Right ventricle myocardium superior (tissue), 1 donor: ENCODE data around the gene DDRGK1. TPM values are rescaled to one million over a fixed set of nuclear protein-coding genes. Genes with fewer than 3 reads are reported as not detected.

Experiments used
- ATAC-seq: fragments of 200-7000 bp; cut with Tn5 transposase; one replicate; pipeline ENCODE4 v1.9.1; 2020; ENCODE audit warnings: mild to moderate bottlenecking; ENCODE audit not compliant: poor library complexity
- DNase-seq: peaks from one replicate; pipeline ENCODE4 v3.0.0-alpha.2; 2020
- intact Hi-C: fragments of 100-400 bp; cut with DNase I; formaldehyde crosslinking; loops from one replicate; pipeline ENCODE4 v1.11.2; 2022
- total RNA-seq: library from RNA; stranded (reverse); fragmentation: NEBNext Ultra II Directional; extraction: Animal tissue kit (Norgen Biotek cat#: 25700); gene quantifications from one replicate; pipeline ENCODE4 v1.2.1, GENCODE V29; 2021
- donor health status: DM: no; HTN: yes; CAD: no; lungs with severe emphysema.

Gene DDRGK1
- total RNA-seq, 1 donor from 2014 or later, result 36.4 TPM

DNA sequence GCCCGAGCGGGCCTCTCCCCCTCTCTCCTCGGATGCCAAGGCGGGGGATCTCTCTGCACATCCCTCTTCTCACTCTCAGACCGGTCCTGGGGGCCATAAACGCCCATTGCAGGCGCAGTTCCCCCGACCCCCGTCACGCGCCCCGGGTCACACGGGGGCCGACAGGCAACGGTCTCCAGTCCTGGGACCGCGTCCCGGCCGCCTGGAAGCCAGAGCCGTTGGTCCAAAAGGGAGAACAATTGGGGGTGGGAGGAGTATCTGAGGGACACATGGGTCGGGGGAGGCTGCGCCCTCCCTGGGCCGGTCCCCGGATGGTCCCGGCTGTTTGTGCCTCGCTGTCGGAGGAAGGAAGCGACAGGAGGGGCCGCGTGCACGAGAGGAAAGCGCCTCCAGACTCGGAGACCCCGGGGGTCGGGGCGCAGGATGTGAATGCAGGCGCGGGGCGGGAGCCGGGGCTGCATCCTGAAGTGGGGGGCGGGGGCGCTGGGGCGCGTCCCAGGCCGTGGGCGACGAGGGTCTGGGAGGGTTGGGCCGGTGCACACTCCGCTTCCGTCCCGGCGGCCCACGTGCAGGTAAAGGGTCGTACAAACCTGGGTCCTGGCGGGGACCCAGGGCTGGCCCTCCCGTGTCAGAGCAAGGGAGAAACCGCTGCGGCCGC lies 33.6 kb upstream of the DDRGK1 start:
- DNase-seq, result no peak

DNA sequence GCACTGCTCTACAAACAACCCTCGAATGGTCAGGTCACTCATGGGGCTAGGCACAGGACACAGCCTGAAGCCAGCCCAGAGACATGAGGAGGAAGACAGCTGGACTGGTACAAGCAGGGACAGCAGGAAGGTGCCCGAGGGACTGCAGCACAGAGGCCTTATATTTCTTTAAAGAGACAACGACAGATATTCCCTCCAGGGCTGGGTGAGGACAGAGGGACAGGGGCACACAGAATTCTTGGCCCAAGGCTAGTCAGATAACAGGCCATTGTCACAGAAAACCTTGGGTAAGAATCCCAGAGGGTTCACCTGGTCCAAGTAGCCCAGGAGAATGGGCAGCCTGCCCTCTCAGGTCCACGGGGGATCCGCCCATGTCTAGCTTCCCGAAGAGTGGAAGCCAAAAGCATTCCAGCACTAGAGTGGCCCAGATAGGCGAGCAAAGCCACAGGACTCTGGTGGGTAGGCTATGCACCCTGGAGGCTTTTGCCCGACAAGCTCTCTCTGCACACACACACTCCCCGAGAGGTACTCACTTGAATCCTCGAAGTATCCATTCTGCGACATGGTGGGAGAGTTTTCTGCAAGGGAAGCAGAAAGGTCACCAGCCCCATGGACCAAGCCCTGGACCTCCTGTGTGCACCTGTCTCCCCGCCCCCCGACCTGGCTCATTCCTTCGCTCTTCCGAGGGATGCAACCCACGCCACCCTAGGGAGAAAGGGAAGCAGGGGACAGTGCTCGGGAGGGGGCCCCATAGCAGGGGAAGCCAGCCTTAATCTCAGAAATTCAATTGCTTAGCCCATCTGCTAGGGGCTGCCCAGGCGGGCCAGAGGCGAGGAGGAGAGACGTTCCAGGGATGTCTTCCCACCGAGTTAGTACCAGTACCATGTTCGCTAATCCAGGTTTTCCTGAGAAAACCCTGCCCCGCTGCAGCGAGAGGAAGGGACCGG lies 32.8 kb upstream of the DDRGK1 start:
- ATAC-seq (no peak), DNase-seq (no peak)

More for the DNA sequence above, 33.6 kb upstream of the DDRGK1 start:
- ATAC-seq, result no peak
- intact Hi-C loops, result no loop called here

DNA sequence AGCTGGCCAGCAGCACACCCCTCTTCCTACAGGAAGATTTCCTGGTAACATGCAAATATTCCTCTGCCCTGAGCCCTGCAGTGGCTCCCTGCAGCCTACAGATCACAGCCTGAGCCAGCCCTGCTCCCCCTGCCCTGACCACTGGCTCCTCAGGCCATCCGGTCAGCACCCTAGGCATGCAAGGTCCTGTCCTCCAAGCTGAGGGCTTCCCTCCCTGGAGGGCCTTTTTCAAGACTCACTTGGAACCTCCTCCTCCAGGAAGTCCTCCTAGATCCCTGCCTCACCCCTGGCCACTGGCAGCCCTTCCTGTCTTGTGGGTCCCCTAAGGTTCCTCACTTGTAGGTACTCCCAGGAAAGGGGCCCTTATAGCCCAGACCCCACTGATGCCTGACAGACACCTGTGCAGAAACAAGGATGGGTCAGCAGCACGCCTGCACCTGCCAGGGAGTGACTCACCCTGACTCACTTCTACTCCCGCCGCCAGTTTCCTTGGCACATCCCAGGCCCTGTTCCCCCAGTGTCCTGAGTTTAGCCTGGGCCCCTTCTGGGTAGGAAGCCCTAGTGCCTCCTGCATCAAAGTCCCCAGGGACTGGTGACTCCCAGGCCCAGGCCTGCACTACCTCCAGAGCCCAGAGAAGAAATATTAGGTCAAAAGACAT lies 31.3 kb upstream of the DDRGK1 start:
- DNase-seq, result no peak
- intact Hi-C loops, result no loop called here
- no peak for ATAC-seq

More for the DNA sequence above, 32.8 kb upstream of the DDRGK1 start:
- intact Hi-C loops, result no loop called here

DNA sequence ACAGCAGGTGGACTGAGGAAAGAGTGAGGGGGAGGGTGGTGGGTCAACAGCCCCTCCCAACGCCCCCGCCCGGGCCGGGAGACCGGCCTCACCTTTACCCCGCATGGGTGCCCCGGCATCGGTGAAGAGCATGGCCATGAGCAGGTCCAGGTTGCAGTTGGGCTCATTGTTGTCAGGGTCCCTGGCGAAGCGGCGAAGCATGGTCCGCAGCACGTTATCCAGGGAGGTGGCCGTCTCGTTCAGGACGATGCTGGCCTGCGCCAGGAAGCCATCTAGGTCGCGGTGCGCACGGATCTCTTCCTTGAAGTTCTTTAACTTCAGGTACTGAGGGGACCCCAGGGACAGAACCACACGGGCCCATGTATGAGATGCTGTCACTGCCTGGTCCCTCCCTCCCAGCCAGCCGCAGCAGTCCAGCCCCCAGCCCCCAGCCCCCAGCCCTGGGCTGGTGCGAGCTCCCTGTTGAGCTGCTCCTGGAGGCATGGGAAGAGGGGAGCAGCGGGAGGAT lies 29.6 kb upstream of the DDRGK1 start:
- DNase-seq, result no peak

DNA sequence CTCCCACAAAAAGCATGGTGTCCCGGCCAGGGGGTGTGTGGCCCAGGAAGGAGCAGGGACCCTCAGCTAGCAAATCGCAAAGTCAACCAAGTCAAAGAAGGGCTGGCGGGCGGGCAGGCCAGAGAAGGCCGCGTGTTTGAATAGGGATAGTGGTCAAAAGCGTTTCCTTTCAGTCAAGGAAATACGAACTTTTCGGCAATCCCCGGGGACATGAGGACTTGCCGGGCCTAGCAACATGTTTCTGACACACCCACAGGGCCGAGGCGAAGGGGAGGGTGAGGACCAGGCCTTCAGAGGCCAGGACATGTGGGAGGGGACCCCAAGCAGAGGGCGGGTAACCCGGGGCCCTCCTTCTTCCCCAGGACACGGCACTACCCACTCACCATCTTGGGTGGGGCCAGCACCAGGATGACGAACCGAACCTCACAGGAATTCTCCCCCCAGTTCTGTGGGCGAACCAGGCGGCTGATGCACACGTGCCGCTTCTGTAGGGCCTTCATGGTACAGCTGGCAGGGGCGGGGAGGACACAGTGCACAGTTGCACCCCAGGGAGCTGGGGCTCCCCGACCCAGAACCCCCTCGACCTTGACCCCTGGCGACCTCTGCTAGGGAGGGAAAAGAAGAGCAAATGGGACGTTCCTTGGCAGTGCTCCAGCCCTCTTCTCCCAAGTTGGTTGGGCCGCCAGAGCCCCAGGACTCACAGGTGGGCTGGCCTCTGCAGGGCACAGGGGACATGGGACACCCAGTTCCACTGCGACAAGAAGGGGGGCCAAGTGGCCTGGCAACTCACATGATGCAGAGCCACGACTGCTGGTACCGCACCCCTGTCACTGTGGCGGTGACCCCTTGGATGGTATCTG lies 28.9 kb upstream of the DDRGK1 start:
- intact Hi-C loops, result no loop called here
- DNase-seq (no peak), ATAC-seq (no peak)

More for the DNA sequence above, 29.6 kb upstream of the DDRGK1 start:
- intact Hi-C loops, result no loop called here
- no peak for ATAC-seq

DNA sequence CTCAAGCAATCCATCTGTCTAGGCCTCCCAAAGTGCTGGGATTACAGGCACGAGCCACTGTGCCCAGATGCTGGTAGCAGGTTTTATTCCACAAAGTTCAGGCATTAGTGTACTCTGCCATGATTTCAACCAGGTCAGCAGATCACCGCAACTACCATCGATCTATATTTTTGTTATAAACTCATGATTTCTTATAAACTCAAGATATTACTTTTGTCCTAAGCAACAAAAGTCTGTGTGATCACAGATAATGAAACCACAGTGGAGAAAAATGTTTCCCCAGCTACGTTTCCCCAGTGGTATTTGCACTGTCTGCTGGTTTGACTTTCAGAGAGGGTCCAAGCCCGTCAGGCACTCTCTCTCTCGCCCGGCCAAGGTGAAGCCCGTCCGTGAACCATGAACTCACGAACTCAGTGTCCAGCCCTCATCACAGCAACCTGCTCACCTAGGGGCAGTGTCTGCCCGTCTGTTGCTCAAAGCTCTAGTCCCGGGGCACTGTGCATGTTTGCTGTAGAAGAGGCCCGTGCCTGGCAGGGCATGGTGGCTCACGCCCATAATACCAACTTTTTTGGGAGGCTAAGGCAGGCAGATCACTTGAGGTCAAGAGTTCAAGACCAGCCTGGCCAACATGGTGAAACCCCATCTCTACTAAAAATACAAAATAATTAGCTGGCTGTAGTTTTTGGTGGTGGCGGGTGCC lies 27.6 kb upstream of the DDRGK1 start:
- DNase-seq, result no peak
- intact Hi-C loops, result no loop called here
- no peak for ATAC-seq

DNA sequence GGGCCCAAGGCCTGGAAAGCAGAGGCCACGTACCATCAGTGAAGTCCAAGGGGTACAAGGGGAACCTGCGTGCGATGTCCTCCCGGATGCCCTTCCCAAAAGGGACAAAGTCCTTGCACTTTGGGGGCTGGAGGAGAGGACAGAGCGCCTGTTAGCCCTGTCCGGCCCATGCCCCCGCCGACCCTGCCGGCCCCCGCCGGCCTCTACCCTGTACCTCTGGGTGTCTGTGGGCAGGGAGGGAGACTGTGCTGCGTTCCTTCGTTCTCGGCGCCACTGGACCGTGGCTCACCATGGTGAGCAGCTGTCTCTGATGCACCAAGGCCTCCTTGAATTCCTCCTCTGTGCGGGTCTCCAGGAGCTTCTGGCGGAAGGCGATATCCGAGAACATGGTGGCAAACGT lies 26.6 kb upstream of the DDRGK1 start:
- no peak for DNase-seq
- no peak for ATAC-seq
- intact Hi-C loops, result no loop called here

DNA sequence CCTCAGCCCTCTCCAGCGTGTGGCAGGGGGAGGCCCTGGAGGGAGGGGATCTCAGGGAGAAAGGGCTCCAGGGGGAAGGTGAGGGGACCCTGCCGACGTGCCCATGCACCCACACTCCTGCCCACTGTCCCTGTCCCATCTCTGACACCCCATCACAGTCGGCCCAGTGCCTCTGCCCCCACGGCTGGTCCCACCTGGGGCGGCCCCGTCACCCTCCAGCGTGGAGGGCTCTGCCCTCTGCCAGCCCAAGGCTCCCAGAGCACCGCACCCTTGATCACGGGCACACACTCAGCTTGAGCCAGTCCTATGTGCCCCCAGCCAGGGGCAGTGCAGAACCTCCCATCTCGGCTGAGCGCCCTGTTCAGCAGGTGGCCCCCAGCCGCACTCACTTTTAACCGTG lies 25.3 kb upstream of the DDRGK1 start:
- intact Hi-C loops, result no loop called here
- DNase-seq (no peak), ATAC-seq (no peak)

DNA sequence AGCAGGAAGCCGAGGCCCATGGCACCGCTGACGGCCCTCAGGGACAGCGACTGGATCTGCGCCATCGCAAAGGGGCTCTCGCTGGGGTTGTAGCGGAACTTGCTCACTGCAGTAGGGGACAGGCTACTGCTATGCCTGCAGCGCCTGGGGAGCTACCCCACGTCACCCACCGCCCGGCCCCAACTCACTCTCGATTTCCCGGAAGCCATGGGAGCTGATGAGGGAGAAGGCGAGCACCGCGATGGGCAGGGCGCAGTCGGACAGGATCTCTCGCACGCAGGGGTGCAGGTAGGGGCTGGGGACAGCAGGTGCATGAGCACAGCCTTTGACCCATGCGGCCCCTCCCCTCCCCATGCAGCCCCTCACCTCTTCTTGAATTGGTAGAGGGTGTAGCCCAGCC lies 24.7 kb upstream of the DDRGK1 start:
- ATAC-seq (no peak), DNase-seq (no peak)
- intact Hi-C loops, result no loop called here

DNA sequence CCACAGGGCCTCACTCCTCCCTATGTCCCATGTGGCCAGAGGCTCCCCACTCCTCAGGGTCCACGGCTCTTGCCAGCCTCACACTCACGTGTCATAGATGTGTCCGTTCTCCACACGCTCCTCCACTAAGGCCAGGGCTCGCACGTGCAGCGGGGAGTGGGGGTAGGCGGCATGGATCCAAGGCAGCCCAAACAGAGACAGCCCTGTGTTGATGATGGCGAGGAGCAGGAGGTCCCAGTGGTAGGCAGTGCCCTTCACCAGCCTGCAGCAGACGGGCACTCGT lies 24.2 kb upstream of the DDRGK1 start:
- intact Hi-C loops, result no loop called here
- no peak for DNase-seq

DNA sequence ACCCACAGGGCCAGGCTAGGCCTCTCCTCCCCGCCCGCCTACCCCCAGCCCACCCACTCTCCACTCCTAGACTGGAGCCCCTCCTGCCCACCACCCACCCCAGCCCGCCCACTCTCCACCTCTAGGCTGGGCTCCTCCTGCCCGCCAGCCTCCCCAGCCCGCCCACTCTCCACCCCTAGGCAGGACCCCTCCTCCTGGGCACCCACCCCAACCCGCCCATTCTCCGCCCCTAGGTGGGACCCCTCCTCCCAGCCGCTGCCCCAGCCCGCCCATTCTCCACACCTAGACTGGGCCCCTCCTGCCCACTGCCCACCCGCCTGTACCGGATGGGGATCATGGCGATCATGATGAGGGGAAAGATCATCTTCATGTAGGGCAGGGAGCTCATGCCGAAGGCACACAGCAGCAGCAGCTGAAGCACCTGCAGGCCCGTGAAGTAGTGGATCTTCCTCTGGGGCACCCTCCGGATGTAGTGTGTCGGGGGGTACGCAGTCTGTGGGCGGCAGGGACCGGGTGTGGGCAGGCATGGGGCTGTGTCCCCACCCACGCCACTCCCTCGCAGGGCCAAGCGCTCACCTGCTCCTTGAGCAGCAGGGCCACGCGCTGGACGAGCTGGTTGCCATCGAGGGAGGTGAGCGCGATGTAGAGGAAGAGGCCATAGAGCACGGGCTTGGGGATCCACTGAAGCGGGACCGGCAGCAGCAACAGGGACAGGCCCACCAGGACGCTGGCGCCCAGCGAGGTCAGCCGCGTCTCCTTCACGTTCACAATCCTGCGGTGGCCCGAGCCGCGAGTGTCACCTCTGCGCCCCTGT lies 23.7 kb upstream of the DDRGK1 start:
- intact Hi-C loops, result no loop called here
- no peak for ATAC-seq

More for the DNA sequence above, 24.2 kb upstream of the DDRGK1 start:
- no peak for ATAC-seq

DNA sequence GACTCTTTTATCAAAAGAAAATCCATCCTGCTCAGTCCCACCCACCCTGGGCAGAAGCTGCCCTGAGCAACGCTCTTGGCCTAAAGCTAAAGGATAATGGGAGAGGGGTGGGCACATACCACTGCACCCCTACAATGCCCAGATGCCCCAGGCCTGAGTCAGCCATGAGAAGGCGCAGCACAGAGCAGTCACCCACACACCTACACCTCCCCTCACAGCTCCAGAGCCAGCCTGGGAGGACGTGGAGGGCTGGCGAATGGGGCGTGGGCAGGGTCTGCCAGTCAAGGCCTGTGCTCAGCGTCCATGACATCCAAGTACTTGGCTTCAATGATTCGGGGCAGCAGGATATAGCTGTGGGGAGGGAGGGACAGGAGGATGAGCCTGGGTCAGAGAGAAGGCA lies 23.0 kb upstream of the DDRGK1 start:
- ATAC-seq, result no peak
- DNase-seq, result no peak
- intact Hi-C loops, result no loop called here

More for the DNA sequence above, 23.7 kb upstream of the DDRGK1 start:
- no peak for DNase-seq

DNA sequence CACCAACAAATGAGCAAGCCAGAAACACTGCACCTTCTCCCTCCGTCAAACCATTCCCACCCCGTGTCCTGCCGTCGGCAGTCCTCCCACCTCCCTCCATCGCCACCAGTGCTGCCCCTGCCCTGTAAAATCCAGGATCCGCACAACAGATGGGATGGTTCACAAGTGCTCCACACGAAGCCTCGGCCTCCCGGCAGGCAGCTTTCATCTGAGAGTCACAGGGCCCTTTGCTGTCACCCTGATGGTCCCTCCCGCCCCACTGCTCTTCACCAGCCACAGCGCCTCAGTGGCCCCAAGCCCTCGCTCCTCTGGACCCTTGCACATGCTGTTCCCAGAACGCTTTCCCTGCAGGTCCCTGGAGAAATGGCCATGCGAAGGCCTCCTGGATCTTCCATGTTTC lies 22.4 kb upstream of the DDRGK1 start:
- intact Hi-C loops, result no loop called here
- DNase-seq, result no peak
- ATAC-seq, result no peak

DNA sequence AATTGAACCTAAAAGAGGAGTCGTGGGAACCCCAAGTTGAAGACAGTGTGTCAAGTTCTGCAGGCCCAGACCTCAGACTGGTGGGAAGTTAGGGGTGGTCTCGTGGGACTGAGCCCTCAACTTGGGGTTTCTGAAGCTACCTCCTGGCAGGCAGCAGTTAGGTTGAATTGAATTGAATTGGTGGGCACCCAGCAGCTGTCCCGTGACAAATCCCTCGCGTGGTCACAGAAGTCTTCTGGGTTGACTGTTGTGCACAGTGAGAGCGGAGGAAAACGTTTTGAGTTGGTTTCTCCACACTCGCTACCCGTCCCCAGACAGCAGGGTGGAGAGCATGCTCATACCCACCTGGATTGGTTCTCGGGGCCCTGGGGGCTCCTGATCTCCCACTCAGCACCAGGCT lies 21.6 kb upstream of the DDRGK1 start:
- ATAC-seq (no peak), DNase-seq (no peak)
- intact Hi-C loops, result no loop called here

DNA sequence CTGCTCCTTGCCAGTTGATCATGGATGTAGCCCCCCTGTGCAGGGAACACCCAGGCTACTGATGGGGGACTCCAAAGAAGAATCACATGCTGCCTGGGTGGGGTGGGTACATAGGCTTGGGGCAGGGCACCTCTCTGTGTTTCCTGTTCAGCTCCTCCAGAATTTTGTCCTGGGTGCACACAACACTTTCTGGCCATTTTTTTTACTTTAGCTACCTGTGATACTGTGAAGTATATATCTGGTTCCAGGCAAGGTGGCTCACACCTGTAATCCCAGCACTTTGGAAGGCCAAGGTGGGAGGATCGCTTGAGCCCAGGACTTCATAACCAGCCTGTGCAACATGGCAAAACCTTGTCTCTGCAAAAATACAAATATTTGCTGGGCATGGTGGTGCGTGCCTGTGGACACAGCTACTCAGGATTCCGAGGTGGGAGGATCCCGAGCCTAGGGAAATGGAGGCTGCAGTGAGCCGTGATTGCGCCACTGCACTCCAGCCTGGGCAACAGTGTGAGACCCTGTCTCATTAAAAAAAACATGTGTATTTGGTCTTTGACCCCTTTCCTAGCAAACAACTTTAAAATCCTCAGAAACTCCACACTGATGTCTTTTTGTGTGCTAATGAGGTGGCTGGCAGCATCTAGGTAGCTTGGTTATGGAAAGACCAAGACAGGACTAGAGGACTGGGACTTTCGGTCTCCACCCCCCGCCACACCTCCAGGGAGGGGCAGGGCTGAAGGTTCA lies 20.4 kb upstream of the DDRGK1 start:
- no peak for ATAC-seq
- intact Hi-C loops, result no loop called here
- no peak for DNase-seq

DNA sequence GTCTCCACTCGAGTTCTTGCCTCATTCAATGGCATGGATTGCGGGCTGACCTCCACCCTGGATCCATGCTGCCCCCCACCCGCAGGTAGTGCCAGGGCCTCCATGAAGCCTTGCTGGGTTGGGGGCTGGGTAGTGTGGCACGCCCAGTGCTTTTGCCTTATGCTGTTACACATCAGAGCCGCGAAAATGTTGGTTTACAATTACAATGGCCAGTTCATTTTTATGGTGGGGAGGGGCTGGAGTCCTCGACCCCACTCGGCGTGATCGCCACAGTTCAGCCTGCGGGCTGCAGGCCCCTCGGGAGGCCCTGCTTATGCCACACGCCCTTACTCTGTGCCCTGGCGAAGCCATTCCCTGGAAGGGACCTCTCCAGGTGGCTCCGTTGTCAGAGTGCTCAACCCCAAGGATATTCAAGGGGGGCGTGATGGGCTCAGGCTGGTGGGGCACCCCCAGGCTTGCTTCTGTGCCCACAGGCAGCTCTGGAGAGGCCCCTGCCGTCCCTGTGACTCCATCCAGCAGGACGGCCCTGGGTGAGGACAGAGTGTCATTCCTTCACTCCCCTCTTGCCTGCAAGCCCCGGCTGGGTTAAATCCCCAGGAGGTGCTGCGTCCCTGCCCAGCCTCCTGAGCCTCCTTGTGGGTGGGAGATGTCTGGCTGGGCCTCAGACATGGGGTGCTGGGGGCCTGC lies 19.7 kb upstream of the DDRGK1 start:
- ATAC-seq, result no peak
- no peak for DNase-seq
- intact Hi-C loops, result no loop called here
